ENCODE data around the gene CLIC6. TPM values are rescaled to one million over a fixed set of nuclear protein-coding genes. Genes with fewer than 3 reads are reported as not detected.

CLIC6 gene
- polyA plus RNA-seq, 1 donor (not counting 4 experiments of a cell fraction or from before 2014, with no cell fraction given): not detected

DNA sequence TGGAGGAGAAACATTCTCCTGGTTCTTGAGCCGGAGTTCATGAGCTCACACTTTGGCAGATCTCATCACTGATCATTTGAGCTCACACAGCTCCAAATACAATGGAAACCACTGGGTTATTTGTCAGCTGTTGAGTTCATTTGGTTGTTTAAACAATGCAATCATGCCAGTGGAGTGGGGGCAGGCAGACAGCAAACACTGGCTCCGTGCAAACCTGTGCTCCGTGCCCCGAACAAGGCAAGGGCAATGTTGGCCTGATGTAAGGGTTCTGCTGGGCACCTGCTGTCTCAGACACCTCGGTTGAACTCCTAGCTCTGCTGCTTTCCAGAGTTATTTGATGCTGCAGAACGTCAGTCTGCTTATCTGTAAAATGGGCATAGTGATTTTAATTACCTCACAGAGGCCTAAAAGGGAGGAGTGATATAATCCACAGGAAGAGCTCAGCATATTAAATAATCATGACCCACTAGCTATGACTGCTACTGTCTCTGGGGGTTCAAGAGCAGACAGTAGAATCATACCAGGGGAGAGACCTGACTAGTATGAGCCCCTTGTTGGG, 20.0 kb upstream of the CLIC6 start:
- DNase-seq (ENCODE audit: low read depth, low spot score) (no peak), FAIRE-seq (no peak)
- Histone ChIP-seq H3K79me2 (ENCODE audit: control insufficient read depth, insufficient read depth, low read length) (no peaks in the 10 kb centered on the region), H3K9me1 (ENCODE audit: control insufficient read depth, extremely low read depth, insufficient read depth, low read length) (no peaks in the 10 kb centered on the region), H3K9ac (ENCODE audit: control insufficient read depth, extremely low read depth, insufficient read depth, low read length) (no peak overlapping the region), H4K20me1 (ENCODE audit: control insufficient read depth, extremely low read depth, insufficient read depth, low read length) (peaks cover 2% of the 10 kb centered on the region), H3K4me1 (ENCODE audit: control insufficient read depth, extremely low read depth, insufficient read depth, low read length) (no peaks in the 10 kb centered on the region), H3K4me2 (ENCODE audit: control insufficient read depth, extremely low read depth, insufficient read depth, low read depth, low read length) (no peak overlapping the region), H3K9me3 (ENCODE audit: control insufficient read depth, low read depth, low read length) (no peaks in the 10 kb centered on the region), H3K27me3 (ENCODE audit: control insufficient read depth, extremely low read depth, insufficient read depth, low read length) (peaks cover 39% of the 10 kb centered on the region), H3K36me3 (ENCODE audit: control insufficient read depth in 2 of 2, extremely low read depth in 1 of 2, insufficient read depth in 2 of 2, low read length in 2 of 2) (no peaks in the 10 kb centered on the region), H2AFZ (ENCODE audit: control insufficient read depth, low read length) (no peak overlapping the region), H3K27ac (ENCODE audit: control insufficient read depth, insufficient read depth, low read length) (no peak overlapping the region), H3K4me3 (ENCODE audit: control insufficient read depth in 2 of 3, extremely low read depth in 1 of 3, insufficient read depth in 2 of 3, low read depth in 1 of 3, low read length in 3 of 3) (no peak overlapping the region)
- TF ChIP-seq CTCF (optimal IDR thresholded peaks at IDR 0.05 in 1 of 3, IDR thresholded peaks at IDR 0.05 in 1 of 3, conservative IDR thresholded peaks at IDR 0.05 in 1 of 3; ENCODE audit: extremely low read depth in 1 of 3, insufficient read depth in 2 of 3, low read length in 3 of 3) (no peak), EZH2 (IDR thresholded peaks at IDR 0.05; ENCODE audit: low read length) (no peak)
- dilution Hi-C loops (cut with MboI; ENCODE audit: extremely low pct_ligation_motif_present, low sequenced_read_pairs): no loop called here

DNA sequence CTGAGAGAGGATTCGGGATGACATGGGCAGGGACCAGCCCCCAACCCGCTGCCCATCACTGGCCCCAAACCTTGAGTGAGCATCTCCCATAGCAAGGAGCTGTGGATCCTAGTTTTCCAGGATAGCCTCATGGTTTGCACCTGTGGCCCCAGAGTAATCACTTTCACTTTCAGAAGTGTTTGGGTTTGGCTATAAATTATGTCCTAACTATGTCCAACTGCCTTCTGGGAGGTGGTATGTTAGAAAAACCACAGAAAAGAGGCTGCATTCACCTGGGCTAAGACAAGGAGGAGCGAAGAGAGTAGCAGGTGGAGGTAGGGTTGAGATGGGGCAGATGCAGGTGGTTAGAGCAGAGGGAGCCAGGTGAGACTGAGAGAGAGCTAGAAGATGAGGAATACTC, 19.4 kb upstream of the CLIC6 start:
- Histone ChIP-seq H3K36me3 (ENCODE audit: control insufficient read depth in 2 of 2, extremely low read depth in 1 of 2, insufficient read depth in 2 of 2, low read length in 2 of 2) (no peaks in the 10 kb centered on the region), H2AFZ (ENCODE audit: control insufficient read depth, low read length) (no peak overlapping the region), H3K27me3 (ENCODE audit: control insufficient read depth, extremely low read depth, insufficient read depth, low read length) (peaks cover 39% of the 10 kb centered on the region), H3K79me2 (ENCODE audit: control insufficient read depth, insufficient read depth, low read length) (no peaks in the 10 kb centered on the region), H3K9ac (ENCODE audit: control insufficient read depth, extremely low read depth, insufficient read depth, low read length) (no peak overlapping the region), H3K9me1 (ENCODE audit: control insufficient read depth, extremely low read depth, insufficient read depth, low read length) (no peaks in the 10 kb centered on the region), H3K4me2 (ENCODE audit: control insufficient read depth, extremely low read depth, insufficient read depth, low read depth, low read length) (no peak overlapping the region), H3K4me1 (ENCODE audit: control insufficient read depth, extremely low read depth, insufficient read depth, low read length) (no peaks in the 10 kb centered on the region), H3K9me3 (ENCODE audit: control insufficient read depth, low read depth, low read length) (no peaks in the 10 kb centered on the region), H3K4me3 (ENCODE audit: control insufficient read depth in 2 of 3, extremely low read depth in 1 of 3, insufficient read depth in 2 of 3, low read depth in 1 of 3, low read length in 3 of 3) (no peak overlapping the region), H3K27ac (ENCODE audit: control insufficient read depth, insufficient read depth, low read length) (no peak overlapping the region), H4K20me1 (ENCODE audit: control insufficient read depth, extremely low read depth, insufficient read depth, low read length) (peaks cover 2% of the 10 kb centered on the region)
- dilution Hi-C loops (cut with MboI; ENCODE audit: extremely low pct_ligation_motif_present, low sequenced_read_pairs): no loop called here
- FAIRE-seq: no peak
- TF ChIP-seq EZH2 (IDR thresholded peaks at IDR 0.05; ENCODE audit: low read length) (no peak), CTCF (optimal IDR thresholded peaks at IDR 0.05 in 1 of 3, IDR thresholded peaks at IDR 0.05 in 1 of 3, conservative IDR thresholded peaks at IDR 0.05 in 1 of 3; ENCODE audit: extremely low read depth in 1 of 3, insufficient read depth in 2 of 3, low read length in 3 of 3) (no peak)
- no peak for DNase-seq (ENCODE audit: low read depth, low spot score)

All from keratinocyte (primary cell).